Kidney tubule cell (primary cell): ENCODE results near the gene CYTH1.

ENCODE experiments used
- DNase-seq: peaks from one replicate; pipeline ENCODE4 v3.0.0-alpha.2; 2018; ENCODE audit warnings: low spot score

CYTH1 gene

DNA sequence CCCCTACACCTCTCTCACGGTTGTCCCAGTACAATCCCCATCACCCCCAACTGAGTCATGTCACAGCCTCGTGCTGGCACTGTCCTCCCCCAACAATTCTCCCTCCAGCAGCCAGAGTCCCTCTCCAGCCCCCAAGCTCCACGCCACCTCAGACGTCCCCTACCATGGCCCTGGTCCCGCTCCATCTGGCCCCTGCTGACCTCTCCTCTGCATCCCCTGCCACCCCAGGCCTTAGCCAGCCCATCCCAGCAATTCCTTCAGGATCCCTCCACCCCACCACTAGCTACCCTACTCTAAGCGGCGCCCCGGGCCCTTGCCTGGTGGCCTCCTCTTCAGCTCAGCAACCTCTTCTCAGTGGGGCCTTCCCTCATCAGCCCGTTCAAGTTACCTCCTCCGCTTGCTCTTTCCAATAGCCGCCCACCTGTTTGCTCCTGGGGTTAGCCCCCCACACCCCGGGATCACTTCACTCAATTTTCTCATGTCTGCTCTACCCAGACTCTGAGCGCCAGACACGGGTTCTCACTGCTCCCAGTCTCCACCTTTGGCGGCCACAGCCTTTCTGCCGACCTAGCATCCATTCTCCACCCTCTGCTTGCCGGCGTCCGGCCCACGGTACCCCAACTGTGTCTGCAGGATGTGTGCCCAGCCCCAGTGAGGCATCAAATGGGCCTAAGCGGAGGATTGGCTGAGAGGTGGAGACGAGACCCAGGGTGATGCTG is 112.7 kb downstream of the CYTH1 start:
- no peak for DNase-seq

DNA sequence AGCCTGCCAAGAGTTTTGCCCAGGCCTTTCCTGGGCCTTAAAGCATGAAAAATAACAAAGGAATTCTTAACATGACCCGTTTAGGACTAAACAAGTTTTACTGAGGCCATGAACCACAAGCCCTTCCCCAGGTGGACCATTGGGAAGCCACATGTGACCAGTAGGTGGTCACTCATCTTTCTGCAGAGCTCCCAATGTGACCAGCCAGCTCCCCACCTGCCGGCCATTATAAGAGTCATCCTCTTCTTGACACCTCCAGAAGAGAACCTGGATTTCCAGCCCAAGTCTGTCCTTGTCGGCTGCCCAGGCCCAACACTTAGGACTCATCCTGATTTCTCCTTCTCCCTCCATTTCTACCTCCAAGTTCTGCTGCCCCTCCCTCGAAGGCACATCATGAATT is 113.2 kb downstream of the CYTH1 start:
- DNase-seq: no peak

DNA sequence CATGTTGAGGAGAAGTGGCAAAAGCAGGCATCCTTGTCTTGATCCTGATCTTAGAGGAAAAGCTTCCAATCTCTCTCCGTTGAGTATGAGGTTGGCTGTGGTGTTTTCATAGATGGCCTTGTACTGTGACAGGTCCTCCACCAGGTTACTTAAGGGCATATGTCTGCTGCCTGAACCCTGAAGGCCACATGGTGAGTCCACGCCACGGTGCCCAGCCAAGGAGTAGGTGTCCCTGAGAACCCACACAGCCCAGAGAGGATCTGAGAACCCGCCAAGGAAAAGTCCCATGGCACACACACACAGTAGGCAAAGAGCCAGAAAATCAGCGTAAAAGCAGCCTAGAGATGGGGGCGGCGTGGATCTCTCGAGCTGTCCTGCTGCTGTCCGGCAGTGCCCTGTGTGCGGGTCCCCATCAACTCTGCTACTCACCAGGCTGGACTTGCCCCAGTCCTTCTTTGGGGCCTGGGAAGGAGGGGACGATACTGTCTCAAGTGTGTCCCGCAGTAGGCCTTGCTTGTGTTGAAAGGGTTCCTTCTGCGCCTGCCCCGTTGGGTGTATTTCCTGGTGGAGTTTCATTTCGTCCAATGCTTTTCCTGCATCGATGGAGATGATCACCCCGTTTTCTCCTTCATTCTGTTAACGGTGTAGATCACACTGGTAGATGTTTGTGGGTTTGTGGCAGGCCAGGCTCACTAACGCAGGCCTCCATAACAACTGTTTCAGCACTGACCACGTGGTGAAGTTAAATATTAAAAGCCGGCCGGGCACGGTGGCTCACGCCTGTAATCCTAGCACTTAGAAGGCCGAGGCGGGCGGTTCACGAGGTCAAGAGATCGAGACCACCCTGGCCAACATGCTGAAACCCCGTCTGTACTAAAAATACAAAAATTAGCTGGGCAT is 114.1 kb downstream of the CYTH1 start:
- DNase-seq: no peak

DNA sequence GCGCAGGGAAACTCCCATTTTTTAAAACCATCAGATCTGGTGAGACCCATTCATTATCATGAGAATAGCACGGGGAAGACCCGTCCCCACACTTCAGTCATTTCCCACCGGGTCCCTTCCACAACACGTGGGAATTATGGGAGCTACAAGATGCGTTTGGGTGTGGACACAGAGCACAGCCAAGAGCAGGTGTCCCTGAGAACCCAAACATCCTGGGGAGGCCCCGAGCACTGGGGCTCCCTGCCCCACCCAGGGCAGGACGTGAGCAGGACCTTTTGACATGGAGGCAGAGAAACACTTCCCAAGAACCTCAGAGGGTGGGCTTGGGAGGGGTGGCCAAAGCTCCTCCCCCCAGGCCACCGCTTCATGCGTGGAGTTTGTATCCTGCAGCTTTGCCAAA is 115.0 kb downstream of the CYTH1 start:
- no peak for DNase-seq

DNA sequence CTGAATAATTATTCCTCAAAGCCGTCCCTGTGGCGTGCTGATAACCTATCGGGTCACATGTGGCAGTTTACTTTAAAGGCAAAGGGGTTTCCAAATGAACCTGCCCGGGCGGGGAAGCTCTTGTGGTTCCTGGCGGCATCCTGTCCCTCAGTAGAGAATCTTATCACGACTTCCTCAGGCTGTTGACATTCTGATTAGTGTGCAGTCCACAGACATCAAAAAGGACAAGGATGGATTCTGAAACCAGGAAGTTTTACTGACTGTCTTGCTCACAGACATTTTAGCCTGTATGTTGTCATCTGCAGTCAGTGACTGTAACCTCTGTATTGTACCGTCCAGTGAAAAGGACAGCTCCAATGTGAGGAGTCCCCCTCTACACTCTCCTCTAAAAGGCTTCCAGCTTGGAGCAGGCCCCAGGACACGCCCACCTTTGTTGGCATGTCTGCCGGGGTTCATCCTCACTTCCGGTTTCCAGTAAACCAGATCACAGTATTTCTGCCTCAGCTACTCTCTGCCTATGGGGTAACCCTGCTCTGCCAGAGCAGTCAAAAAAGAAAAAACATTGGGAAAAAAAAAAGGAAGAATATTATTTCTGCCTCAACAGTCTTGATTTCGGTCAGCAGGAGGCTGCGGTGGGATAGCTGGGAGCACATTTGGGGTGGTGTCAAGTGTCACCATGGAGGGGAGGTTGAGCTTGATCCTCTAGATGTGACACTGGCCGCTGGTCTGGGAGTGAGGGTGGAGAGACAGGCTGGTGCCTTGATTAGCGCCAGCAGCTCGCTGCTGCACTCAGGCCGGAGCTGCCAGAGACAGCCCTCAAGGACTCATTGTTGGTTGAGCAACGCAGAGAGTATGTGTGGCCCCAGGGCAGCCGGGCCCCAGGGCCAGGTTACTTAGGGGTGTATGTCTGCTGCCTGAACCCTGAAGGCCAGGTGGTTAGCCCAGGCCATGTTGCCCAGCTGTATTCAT is 115.8 kb downstream of the CYTH1 start:
- DNase-seq: peak; percentile 36

DNA sequence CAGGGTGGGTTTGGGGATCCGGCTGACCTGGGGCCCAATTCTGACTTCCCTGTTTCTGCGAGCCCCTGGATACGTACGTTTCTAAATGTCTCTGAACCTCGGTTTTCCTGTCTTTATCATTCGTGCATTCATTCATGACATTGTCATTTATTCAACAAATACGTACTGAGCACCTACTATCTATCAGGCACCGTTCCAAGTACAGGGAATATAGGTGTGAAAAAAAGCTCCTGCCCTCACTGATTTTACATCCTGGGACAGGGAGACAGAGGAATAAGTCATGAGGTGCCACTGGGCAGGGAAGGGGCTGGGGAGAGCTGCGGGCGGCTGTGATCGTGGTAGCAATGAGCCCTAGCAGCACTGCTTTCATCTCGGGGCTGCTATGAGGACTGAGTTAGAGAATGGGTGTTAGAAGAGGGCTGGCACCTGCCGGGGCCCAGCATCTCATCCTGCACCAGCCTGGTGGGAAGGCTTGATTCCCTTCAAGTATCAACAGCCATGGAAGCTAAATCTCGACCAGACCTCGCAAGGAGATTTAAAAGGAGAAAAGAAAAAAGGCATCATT is 116.6 kb downstream of the CYTH1 start:
- DNase-seq: no peak

DNA sequence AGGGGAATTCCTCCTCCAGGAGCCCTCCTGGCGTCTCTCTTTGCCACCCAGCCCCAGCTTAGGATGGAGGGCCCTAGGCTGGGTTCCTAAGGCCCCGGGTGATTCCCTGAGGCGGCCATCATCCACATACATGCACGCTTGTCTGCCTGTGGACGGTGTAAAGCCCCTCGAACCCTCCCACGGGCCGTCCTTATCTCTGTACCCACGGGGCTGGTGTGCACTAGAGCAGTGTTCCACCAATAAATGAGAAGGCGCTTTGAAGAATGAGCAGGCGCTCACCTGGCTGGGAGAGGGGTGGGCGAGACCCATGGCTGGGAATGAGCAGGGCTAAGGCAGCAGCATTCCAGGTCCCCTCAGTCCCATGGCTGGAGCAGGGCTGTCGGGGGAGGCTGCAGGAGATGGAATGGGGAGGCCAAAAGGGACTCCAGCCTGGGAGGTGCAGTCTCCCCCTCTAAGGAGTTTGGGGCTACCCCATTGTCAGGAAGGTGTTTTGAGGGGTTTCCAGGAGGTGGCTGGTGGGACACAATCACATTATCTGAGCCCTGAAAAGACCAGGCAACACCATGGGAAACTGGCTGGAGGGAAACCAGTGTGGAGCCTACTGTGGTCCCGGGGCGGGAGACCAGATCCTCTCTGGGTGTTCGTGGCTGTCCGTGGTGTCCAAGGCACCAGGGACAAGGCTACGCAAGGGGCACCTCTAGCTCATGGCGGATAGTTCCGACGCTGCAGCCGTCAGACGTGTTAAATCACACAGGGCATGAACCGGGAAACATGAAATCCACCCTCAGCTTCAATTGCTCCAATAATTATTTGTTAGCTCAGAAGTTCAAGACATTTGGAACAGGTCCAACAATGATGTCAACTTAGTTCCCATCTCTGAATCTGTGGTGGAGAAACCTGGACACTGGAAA is 117.3 kb downstream of the CYTH1 start:
- peak; percentile 55 for DNase-seq

DNA sequence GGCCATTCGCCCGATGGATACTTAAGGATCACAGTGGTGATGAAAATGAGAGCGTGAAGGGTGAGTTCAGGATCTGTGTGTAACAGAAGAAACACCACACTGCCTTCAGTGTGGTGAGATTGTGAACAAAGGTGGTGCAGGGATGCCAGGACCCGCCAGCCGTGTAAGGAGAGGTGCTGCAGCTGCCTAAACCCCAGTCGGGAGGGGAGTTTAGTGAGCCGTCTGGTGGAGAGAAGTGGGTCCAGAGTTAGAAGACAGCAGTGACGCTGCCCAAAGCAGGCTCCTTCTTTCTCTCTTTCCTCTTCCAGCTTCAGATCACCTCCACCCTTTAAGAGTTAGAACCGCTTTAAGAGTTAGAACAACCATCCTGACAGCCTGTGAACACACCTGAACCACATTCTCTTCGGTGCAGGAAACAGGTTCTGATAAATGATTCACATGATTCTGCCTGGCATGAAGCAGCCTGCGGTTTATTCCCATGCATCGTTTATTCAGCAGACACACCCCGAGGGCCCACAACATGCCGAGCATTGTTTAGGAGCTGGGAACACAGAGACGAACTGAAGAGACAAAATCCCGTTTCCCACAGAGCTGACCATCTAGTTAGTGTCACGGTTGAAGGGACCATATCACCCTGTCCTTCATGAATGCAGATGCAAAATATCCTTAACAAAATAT is 120.8 kb downstream of the CYTH1 start:
- DNase-seq: peak; percentile 96

DNA sequence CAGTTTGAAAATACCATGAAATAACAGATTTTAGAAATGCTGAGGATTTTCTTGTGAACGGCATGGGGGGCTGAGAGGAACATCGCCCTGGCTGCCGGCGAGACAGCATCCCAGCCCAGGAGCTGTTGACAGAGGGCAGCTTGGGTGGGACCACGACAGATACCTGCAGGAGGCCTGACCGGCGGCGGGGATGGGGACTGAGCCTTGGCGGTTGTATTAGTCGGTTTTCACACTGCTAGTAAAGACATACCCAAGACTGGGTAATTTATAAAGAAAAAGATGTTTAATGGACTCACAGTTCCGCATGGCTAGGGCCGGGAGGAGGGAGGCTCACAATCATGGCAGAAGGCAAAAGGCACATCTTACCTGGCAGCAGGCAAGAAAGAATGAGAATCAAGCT is 122.5 kb downstream of the CYTH1 start:
- no peak for DNase-seq

DNA sequence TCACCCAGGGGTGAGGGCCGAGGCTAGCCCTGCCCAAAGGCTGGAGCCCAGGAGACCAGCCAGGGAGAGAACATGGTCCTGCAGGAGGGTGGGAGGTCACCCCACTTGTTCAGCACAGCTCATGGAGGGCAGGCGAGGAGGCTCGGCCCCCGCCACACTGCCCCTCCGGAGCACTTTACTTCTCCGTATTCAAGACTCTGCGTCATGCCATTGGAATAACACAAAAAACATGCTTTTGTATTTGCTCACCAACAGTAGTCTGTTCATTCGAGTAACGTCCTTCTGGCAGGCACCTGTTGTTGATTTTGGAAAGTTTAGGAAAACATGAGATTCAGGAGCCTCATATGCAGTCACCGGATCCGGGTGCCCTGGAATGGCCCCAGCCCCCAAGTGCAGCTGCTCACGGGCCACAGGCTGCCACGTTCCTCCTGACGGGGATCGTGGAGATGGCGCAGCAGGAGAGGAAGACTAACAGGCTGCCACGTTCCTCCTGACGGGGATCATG is 123.7 kb downstream of the CYTH1 start:
- peak; percentile 30 for DNase-seq

DNA sequence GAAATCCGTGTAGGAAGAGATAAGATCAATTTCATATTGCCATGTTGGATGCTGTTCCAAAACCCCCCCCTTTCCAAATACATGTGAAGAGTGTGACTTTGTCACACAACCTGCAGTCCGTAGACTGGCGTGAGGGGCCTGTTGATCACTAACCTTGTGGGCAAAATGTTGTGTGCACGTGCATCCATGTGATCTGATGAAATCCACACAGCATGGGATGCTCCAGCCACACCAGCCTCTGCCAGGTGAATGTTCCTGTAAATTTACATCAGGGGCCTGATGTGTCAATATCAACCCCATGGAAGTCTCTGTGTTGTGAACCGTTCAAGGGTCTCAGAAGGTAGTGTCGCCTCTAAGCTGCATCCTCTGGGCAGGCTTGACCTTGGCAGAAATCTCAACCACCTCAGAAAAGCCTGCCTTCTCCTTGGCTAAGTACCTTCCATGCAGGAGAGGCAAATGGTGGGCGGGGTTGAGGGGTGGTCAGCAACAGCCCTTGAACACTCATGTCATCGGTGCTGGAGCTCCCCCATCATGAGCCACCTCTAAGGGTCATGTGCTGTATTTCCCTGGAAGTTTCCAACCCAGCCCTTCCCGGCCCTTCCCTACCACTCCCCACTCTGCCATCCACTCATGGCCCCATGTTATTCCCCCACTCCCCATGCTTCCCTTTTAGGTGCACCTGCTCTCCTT is 126.7 kb downstream of the CYTH1 start:
- DNase-seq: no peak

DNA sequence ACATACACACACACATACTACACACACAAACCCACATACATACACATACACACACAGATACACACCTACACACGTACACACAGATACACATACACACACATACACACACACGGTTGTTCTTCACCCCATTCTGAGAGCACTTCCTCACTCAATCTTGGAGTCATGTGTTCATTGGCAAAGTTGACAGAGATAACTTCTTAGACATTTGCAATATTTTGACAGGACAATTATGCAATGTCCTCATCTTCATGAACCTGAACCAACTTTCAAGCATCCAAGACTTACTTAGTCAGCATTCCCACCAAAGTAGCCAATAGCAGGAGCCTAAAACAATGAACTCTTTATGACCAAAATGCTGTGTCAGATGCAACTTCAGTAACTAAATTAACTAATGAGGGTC is 127.7 kb downstream of the CYTH1 start:
- DNase-seq: no peak

DNA sequence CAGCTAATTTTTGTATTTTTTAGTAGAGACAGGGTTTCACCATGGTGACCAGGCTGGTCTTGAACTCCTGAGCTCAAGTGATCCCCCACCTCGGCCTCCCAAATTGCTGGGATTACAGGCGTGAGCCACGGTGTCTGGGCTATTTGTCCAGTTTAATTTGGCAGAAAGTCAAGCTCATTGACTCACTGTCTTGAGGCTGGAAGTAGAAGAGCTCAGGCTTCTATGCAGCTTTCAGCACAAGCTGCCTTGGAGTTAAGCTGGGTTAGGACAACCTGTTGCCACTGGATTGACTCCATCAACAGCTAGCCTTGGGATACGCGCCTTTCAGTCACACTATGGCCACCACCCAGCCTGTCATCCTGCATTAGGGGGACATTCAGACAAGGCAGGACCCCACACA is 128.7 kb downstream of the CYTH1 start:
- peak; percentile 37 for DNase-seq

DNA sequence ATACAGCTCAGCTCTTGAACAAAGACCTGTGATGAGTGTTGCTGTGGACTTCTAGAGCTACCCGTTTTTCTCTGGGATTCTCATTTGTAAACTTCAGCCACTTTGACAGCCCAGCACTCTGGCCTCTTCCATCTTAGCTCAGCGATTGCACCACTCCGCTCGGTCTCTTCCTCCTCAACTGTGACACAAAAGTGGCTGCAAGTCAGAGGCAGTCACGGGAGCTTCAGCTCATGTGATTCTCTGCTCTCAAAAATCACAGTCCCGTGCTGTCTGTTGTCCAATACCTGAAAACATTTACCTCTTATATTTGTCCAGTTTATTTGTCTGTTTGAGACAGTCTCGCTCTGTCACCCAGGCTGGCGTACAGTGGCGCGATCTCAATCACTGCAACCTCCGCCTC is 129.2 kb downstream of the CYTH1 start:
- no peak for DNase-seq

DNA sequence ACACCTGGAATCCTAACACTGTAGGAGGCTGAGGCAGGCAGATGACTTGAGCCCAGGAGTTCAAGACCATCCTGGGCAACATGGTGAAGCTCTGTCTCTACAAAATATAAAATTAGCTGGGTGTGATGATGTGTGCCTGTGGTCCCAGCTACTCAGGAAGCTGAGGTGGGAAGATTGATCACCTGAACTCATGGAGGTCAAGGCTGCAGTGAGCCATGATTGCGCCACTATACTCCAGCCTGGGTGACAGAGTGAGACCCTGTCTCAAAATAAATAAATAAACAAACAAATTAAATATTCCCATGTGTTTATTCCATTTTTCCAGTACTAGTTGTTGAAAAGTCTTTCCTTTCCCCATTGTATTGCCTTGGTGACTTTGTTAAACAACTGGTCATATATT is 130.0 kb downstream of the CYTH1 start:
- no peak for DNase-seq

DNA sequence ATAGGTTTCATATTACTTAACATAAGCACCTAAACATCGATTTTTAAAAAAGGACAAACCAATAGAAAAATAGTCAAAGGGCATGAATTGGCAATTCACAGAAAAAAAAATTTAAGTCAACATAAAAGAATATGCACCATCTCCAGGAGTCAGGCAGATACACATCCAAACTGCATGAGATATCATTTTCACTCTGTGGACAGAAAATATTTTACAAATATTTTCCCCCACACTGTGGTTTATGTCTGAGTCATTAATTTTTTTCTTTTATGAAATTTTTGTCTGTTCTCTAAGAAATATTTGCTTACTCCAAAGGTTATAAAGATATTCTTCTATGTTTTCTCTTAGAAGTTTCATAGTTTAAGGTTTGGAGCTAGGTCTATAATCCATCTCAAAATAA is 130.5 kb downstream of the CYTH1 start:
- no peak for DNase-seq

DNA sequence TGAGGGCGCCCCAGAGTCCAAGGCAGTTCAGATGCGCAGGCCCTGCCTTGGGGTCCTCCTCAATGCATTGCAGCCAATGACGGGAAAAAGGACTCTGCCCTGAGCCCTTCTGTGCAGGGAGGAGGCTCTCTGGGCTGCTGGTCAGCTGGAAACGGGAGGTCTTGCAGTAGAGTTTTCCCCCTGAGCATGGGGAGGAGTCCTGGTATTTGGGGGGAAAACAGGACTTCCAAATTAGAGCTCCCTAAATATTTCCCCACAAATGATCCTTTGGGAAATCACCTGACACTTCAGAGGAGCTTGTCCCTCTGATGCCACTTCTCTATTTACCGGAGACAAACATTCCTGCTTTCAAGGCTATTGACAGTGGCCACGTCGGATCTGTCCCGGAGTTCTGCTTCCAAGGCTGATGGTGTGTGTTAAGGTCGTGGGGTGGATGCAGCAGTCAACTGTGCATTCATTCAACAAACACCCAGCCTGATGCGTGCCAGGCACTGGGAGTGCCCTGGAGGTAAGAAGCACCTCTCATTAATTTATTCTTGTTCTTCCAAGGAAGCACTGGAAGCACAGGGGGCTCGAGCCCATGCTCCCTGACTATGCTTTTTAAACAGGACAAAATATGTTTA is 131.9 kb downstream of the CYTH1 start:
- no peak for DNase-seq

DNA sequence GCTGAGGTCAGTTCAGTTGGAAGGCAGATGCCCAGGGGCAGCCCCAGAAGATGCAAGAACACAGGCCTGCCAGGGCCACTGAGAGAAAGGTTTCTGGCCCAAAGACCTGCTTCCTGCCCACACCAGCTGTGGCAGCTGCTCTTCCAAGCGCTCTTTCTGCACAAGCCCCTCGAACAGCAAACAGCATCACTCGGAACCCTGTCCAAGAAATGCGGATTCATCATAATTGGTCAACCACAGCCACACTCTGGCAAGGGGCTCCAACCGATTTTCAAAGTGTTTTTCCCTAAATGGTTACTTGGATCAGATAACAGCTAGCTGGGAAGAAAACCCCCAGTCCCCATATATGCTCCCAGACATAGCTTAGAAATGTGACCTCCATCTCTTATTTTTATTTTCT is 133.8 kb downstream of the CYTH1 start:
- DNase-seq: no peak

DNA sequence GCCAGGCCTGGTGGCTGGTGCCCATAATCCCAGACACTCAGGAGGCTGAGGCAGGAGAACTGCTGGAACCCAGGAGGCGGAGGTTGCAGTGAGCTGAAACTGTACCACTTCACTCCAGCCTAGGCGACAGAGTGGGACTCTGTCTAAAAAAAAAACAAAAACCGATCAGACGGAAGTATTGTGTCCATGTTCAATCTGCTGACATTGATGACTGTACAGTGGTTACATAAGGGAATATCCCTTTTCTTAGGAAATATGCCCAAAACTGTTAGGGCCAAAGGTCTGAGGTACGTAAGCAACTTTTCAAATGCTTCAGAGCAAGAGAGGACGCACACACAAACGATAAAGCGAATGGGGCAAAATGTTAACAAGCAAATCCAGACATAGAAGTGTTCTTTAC is 135.0 kb downstream of the CYTH1 start:
- no peak for DNase-seq
